Esophagus squamous epithelium (tissue), 5 donors: ENCODE data around the gene EXOC3L4. TPM values are rescaled to one million over a fixed set of nuclear protein-coding genes. Genes with fewer than 3 reads are reported as not detected.

ENCODE experiments used
- DNase-seq: peaks from one replicate; lab custom pipeline; 2025; lab: John Stamatoyannopoulos, UW
- H3K27ac ChIP-seq, 4 donors: fragments of 200-600 bp; sonication (generic); one replicate each; pipeline ENCODE4 v1.5.1; 2016 to 2019; ENCODE audit warnings: mild to moderate bottlenecking in 1 of 4
- H3K27me3 ChIP-seq, 4 donors: fragments of 200-600 bp; sonication (generic); 1 replicate in 3 of 4; 2 replicates in 1 of 4; pipeline versions ENCODE4 v1.5.1 to v1.6.0; 2017 to 2021; ENCODE audit warnings: antibody characterized with exemption in 1 of 4
- H3K36me3 ChIP-seq, 3 donors: fragments of 200-600 bp; sonication (generic); one replicate each; pipeline ENCODE4 v1.5.1; 2016 to 2019
- H3K4me1 ChIP-seq, 3 donors: fragments of 200-600 bp; sonication (generic); one replicate each; pipeline ENCODE4 v1.5.1; 2017 to 2019
- H3K4me3 ChIP-seq, 4 donors: fragments of 200-600 bp; sonication (generic); 1 replicate in 3 of 4; 2 replicates in 1 of 4; pipeline ENCODE4 v1.5.1; 2016 to 2019; ENCODE audit warnings: mild to moderate bottlenecking in 2 of 4, moderate library complexity in 1 of 4
- H3K9me3 ChIP-seq, 3 donors: fragments of 200-600 bp; sonication (generic); one replicate each; pipeline ENCODE4 v1.5.1; 2016 to 2019
- CTCF ChIP-seq, 6 experiments: fragments of 450-650 bp in 4 of 6; fragments of 200-600 bp in 2 of 6; sonication (generic) in 2 of 6; IDR thresholded peaks; one replicate each; pipeline ENCODE4 v1.5.1; 2016 to 2019; ENCODE audit warnings: antibody characterized with exemption in 6 of 6, mild to moderate bottlenecking in 4 of 6, moderate library complexity in 4 of 6
- POLR2A ChIP-seq, 4 donors: fragments of 450-650 bp; IDR thresholded peaks; one replicate each; pipeline ENCODE4 v1.6.1; 2017; ENCODE audit warnings: antibody characterized with exemption in 4 of 4, mild to moderate bottlenecking in 4 of 4, moderate library complexity in 3 of 4
- WGBS, 2 donors: methylation state at CpG; one replicate each; pipeline ENCODE4 v1.1.5; 2018; 5-methylcytosine and 5-hydroxymethylcytosine counted together
- intact Hi-C: fragments of 100-400 bp; cut with DNase I; formaldehyde crosslinking; loops from one replicate; pipeline ENCODE4 v1.15.0; 2022
- total RNA-seq, 4 donors: library from RNA; depleted of rRNA; stranded (reverse); fragments of >200 nt; gene quantifications; one replicate each; pipeline ENCODE4 v1.1.0, GENCODE V29; 2016
- donor health status: DM: yes; HTN: yes; CAD: no.

EXOC3L4 gene
- total RNA-seq, 4 donors from 2014 or later: 1.00 TPM; not detected in 3

GRCh38 chr14:103097994-103098957 lies 3.8 kb downstream of the EXOC3L4 start:
- TF ChIP-seq POLR2A (IDR thresholded peaks at IDR 0.05) (no peak), CTCF (IDR thresholded peaks at IDR 0.05) (no peak)
- intact Hi-C loops: no loop called here
- 72 to 81% methylated on average over 11 to 14 of the region's 31 CpGs for WGBS, 2 donors

GRCh38 chr14:103099081-103099732 lies 4.7 kb downstream of the EXOC3L4 start:
- no CpG with 5 or more reads among the region's 12 CpGs for WGBS, 2 donors
- DNase-seq: no peak
- no peak for TF ChIP-seq CTCF (IDR thresholded peaks at IDR 0.05)
- TF ChIP-seq POLR2A (IDR thresholded peaks at IDR 0.05): no peak

More at GRCh38 chr14:103097994-103098957, 3.8 kb downstream of the EXOC3L4 start:
- Histone ChIP-seq H3K27me3 (peaks cover 0 to 58% (median 3%) of the 10 kb centered on the region in 4 donors), H3K36me3 (no peaks in the 10 kb centered on the region), H3K4me1 (peaks cover 13 to 46% (median 41%) of the 10 kb centered on the region in 3 donors), H3K27ac (no peak overlapping the region), H3K9me3 (no peaks in the 10 kb centered on the region), H3K4me3 (no peak overlapping the region)
- no peak for DNase-seq

GRCh38 chr14:103099733-103100280 lies 5.3 kb downstream of the EXOC3L4 start:
- TF ChIP-seq POLR2A (IDR thresholded peaks at IDR 0.05) (no peak), CTCF (IDR thresholded peaks at IDR 0.05) (no peak)
- H3K4me3 ChIP-seq: no peak overlapping the region

More at GRCh38 chr14:103099081-103099732, 4.7 kb downstream of the EXOC3L4 start:
- no peaks in the 10 kb centered on the region for H3K36me3 ChIP-seq
- peak overlapping the region in 1 of 4 donors; percentile 52 for H3K27ac ChIP-seq
- H3K4me3 ChIP-seq: no peak overlapping the region
- H3K9me3 ChIP-seq: no peaks in the 10 kb centered on the region
- H3K4me1 ChIP-seq: peaks cover 21 to 47% (median 43%) of the 10 kb centered on the region in 3 donors
- peaks cover 3 to 67% (median 6%) of the 10 kb centered on the region in 4 donors for H3K27me3 ChIP-seq
- intact Hi-C loops: no loop called here

GRCh38 chr14:103100281-103101121 lies 6.0 kb downstream of the EXOC3L4 start:
- no peaks in the 10 kb centered on the region for H3K9me3 ChIP-seq

More at GRCh38 chr14:103099733-103100280, 5.3 kb downstream of the EXOC3L4 start:
- Histone ChIP-seq H3K27me3 (peaks cover 5 to 73% (median 10%) of the 10 kb centered on the region in 4 donors), H3K36me3 (no peaks in the 10 kb centered on the region), H3K27ac (peak overlapping the region in 1 of 4 donors; percentile 52), H3K9me3 (no peaks in the 10 kb centered on the region), H3K4me1 (peaks cover 27 to 47% (median 43%) of the 10 kb centered on the region in 3 donors)
- intact Hi-C loops: loop anchor here (5.0 to 10.0 kb wide), 2 partner anchors 85 to 192 kb away; no protein-coding TSS in a partner anchor
- WGBS, 2 donors: no CpG with 5 or more reads among the region's 8 CpGs
- no peak for DNase-seq

More at GRCh38 chr14:103100281-103101121, 6.0 kb downstream of the EXOC3L4 start:
- Histone ChIP-seq H3K27ac (peak overlapping the region in 1 of 4 donors; percentile 52), H3K4me1 (peaks cover 31 to 49% (median 45%) of the 10 kb centered on the region in 3 donors), H3K27me3 (peaks cover 5 to 80% (median 11%) of the 10 kb centered on the region in 4 donors), H3K4me3 (no peak overlapping the region), H3K36me3 (no peaks in the 10 kb centered on the region)
- TF ChIP-seq POLR2A (IDR thresholded peaks at IDR 0.05): no peak
- no peak for TF ChIP-seq CTCF (IDR thresholded peaks at IDR 0.05)
- intact Hi-C loops: loop anchor here (5.0 to 10.0 kb wide), 2 partner anchors 84 to 192 kb away; no protein-coding TSS in a partner anchor
- WGBS, 2 donors: 58 to 60% methylated on average over 9 to 11 of the region's 25 CpGs
- DNase-seq: no peak
